COR-L47 (cell line): ENCODE data around the gene TINAGL1.
A peak's percentile ranks its signal among the peaks of the same experiment; 100 is the strongest.

Source experiments
- DNase-seq: peaks from one replicate; lab custom pipeline; 2025; lab: John Stamatoyannopoulos, UW

The TINAGL1 gene

GRCh38 chr1:31576201-31576669 is at the start of gene TINAGL1:
Gene TINAGL1 (plus strand): TSS chr1:31576515. CDS start chr1:31577149, 634 bp downstream.
- no peak for DNase-seq

DNA sequence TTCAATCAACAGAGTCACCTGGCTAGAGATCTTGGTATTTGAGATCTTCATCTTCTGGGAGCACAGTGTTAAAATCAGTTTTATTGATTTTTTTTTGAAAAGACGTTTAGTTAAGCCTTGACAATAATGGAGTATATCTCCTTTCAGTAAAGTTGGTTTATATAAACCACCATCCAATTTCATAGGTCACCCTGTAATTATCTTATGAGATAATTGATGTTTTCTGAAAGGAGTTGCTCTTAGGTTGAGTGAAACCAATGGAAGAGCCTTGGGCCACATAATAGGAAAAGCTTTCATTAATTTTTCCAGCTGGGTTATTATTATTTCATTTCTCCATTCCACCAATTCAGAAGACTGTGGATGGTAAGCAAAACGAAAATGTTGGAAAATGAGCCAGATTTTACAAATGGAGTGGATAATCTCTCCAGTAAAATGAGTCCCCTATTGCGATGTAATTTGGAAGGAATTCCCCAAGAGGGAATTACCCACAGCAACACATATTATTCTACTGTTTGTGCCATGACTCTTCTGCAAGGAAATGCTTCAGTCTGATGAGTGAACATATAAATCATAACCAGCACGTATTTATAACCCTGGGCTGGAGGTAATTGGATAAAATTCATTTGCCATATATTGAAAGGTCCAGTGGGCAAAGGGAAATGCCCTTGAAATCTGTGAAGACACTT is 46.2 kb upstream of the TINAGL1 start:
- DNase-seq, result peak; percentile 36

GRCh38 chr1:31531177-31531999 is 44.9 kb upstream of the TINAGL1 start:
- DNase-seq, result peak; percentile 78

DNA sequence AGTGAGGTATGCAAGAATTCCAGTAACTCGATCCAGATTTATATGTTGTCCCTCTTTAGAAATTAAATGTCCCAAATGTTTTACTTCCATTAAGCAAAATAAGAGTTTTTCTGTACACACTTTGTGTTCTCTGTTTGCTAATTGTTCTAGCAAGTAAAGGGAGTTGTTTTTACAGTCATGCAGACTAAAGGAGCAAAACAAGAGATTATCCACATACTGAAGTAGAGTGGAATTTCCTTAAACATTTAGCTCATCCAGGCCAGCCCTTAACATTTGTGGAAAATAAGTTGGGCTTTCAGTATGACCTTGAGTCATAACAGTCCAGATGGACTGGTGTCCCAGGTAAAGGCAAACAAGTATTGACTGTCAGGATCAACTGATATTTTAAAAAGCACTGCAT is 44.1 kb upstream of the TINAGL1 start:
- DNase-seq, result no peak

GRCh38 chr1:31535561-31535960 is 40.8 kb upstream of the TINAGL1 start:
- no peak for DNase-seq

DNA sequence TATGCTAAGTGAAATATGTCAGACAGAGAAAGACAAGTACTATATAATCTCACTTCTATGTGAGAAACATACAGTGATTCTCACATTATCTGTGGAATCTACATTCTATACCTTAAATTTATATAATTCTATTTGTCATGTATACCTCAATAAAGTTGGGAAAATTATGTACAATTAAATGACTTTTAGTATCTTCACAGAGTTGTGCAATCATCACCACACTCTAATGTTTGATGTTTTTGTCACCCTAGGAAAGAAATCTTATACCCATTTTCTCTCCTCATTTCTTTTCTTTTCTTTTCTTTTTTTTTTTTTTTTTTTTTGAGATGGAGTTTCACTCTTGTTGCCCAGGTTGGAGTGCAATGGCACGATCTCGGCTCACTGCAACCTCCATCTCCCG is 37.0 kb upstream of the TINAGL1 start:
- DNase-seq, result no peak

DNA sequence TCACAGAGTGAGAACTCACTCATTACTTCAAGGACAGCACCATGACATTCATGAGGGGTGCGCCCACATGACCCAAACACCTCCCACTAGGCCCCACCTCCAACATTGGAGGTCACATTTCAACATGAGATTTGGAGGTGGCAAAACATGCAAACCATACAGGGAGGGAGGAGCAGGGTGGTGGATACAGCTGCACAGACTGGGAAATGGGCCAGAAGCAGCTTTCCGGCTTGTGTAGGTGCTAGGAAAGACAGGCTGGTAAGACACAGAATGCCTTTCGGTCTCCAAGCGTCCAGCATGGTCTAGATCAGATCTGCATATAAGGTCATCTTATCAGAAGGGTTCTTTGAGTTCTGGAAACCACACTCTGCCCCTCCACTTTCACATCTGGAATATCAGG is 35.1 kb upstream of the TINAGL1 start:
- DNase-seq, result no peak

DNA sequence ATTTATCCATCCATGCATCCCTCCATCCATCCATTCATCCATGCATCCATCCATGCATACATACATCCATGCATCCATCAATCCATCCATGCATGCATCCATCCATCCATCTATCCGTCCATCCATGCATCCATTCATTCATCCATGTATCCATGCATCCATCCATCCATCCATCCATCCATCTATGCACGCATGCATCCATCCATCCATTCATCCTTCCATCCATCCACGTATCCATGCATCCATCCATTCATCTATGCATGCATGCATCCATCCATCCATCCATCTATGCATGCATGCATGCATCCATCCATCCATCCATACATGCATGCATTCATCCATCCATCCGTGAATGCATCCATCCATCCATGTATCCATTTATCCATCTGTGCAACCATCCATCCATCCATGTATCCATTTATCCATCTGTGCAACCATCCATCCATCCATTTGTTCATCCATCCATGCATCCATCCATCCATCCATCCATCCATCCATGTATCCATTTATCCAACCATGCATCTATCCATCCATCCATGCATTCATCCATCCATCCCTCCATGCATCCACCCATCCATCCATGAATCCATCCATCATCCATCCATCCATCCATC is 30.3 kb upstream of the TINAGL1 start:
- DNase-seq, result no peak

- DNase-seq, result no peak
Observed at GRCh38 chr1:31548534-31548906, 27.8 kb upstream of the TINAGL1 start.

DNA sequence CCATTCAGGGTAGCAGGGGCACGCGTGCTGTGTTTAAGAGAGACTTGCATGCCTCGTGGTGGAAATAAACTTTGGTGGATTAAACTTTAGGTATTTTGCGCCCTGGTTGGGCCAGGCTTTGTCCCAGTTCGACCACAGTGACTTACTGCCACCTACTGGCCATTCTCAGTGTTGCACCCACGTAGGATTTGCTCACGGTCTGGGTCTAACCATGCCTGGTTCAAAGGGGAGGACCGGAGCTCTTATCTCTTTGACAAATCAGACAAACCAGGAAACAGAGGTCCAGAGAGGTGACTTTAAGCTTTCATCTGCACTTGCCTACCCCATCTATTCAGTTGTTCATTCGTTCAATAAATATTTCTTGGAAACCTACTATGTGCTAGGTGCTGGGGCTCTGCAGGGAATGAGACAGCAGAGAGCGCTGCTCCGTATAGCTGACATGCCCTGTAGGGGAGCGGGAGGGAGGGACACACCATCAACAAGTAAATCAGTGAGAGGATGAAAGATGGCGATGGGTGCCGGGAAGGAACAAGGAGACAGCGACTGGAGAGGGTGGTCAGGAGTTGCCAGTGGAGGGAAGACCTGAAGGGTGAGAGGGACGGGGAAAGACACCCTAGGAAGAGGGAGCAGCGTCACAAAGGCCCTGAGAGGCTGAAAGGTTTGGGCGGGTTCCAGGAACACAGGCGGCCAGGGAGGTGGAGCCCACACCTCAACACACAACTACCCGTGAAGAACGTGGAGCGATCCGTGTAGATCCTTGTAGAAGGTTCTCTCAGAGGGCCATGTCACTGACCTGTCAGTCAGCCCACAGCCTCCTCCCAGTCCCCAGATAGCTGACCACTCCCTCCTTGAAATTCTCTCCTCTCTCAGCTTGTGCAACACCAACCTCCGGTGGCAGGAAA is 27.2 kb upstream of the TINAGL1 start:
- DNase-seq, result peak; percentile 68

- DNase-seq, result no peak
Observed at GRCh38 chr1:31549809-31550620, 26.3 kb upstream of the TINAGL1 start.

DNA sequence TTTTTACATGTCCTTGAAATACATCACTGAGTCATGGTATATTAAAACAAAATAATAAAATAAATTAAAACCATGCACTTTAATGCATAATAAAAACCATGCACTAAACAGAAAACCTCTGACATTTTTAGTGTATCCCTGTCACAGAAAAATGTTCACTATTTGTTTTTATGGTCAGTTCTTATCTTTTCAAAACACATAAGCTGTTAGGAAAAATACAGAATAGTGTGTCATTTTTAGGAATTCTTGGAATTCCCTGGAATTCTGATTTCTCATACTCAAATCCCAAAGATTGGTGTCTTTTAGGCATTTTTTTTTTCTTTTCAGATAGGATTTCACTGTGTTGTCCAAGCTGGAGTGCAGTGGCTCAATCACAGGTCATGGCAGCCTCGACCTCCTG is 25.1 kb upstream of the TINAGL1 start:
- DNase-seq, result no peak

DNA sequence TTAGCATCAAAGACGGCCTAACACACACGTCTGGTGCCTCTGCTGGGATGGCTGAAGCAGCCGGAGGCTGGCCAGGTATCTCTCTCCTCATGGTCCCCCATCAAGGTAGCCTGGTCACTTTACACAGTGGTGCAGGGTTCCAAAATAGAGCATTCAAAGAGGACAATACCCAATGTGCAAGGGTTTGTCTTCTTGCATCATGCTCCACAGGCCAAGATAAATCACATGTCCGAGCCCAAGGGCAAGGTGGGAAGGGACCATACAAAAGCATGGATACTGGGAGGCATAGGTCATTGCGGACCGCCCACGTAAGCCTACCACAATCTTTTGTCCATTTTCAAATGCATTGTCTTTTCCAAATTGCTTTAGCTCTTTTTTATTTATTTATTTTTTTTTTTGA is 23.8 kb upstream of the TINAGL1 start:
- no peak for DNase-seq

DNA sequence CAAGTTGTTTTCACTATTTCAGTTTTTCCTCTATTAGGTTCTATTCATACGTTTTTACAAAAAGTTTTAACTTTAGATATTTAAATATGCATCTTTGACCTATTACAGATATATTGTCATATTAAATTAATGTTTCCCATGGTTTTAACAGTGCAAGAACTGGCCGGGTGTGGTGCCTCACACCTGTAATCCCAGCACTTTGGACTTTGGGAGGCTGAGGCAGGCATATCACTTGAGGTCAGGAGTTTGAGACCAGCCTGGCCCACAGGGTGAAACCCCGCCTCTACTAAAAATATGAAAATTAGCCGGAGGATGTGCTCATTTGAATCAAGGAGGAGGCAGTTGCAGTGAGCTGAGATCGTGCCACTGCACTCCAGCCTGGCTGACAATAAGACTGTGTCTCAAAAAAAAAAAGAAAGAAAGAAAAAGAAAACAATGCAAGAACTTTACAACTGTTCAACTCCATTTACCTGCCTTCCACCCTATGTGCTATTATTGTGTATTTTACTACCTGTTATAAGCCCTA is 19.8 kb upstream of the TINAGL1 start:
- no peak for DNase-seq

DNA sequence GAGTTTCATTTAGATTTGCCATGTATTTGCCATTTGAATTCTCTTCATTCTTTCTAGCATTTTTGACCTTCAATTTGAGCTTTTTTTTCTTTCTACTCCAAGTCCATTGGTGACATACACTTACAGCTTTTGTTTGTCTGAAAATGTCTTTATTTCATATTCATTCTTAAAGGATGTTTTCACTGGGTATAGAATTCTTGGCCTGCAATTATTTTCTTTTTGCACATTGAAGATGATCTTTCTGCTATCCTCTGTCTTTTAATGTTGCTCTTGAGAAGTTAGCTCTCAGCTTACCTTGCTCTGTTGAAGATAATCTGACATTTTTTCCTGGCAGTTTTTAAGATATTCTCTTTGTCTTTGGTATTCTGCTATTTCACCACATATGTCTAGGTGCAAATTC is 16.6 kb upstream of the TINAGL1 start:
- no peak for DNase-seq

GRCh38 chr1:31560394-31560793 is 15.9 kb upstream of the TINAGL1 start:
- DNase-seq, result no peak

GRCh38 chr1:31562707-31563360 is 13.5 kb upstream of the TINAGL1 start:
- DNase-seq, result no peak

GRCh38 chr1:31564606-31564989 is 11.7 kb upstream of the TINAGL1 start:
- no peak for DNase-seq

DNA sequence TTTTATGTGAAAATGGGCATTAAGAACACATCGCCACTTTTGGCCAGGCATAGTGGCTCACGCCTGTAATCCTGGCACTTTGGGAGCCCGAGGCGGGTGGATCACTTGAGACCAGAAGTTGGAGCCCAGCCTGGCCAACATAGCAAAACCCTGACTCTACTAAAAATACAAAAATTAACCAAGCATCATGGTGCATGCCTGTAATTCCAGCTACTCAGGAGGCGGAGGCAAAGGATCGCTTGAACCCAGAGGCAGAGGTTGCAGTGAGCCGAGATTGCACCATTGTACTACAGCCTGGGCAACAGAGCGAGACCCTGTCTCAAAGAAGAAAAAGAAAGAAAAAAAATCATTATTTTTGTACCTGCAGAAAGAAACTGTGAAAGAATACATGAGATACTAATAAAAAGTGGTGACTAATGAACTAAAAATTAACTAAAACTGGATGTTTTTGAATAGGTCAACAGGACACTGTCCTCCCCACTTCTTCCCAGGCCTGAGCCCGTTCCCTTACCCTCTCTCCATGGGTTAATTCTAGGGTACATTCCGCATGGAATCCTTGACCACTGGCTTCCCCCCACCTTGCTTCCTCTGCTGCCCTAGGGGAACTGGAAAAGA is 8.3 kb upstream of the TINAGL1 start:
- DNase-seq, result no peak
